ENCODE results near the gene DHX40. TPM values are rescaled to one million over a fixed set of nuclear protein-coding genes. Genes with fewer than 3 reads are reported as not detected.

The DHX40 gene
- total and polyA plus RNA-seq, 2 of the 13 experiments (the other 11 are each of a cell fraction or from before 2014, with no cell fraction given): 22.2 to 37.0 TPM

GRCh38 chr17:59621771-59622170 is 56.4 kb downstream of the DHX40 start:
- POLR2A ChIA-PET: interaction anchor here (1.4 to 4.7 kb wide), 2 partner anchors 9 to 86 kb away, joined by 5 to 49 read pairs; partner anchors contain the start of genes PTRH2 and VMP1
- H3K4me1 ChIP-seq (ENCODE audit: insufficient read depth, low read length): peaks cover 68% of the 10 kb centered on the region

GRCh38 chr17:59623151-59623550 is 57.7 kb downstream of the DHX40 start:
- no peak for DNase-seq (ENCODE audit: low spot score)
- H2AFZ ChIP-seq (ENCODE audit: low read length): no peak overlapping the region
- peaks cover 73% of the 10 kb centered on the region for H4K20me1 ChIP-seq (ENCODE audit: insufficient read depth, low read length)
- H3K79me2 ChIP-seq (ENCODE audit: insufficient read depth, low read length): peaks cover 92% of the 10 kb centered on the region
- no TSS peak for BruUV-seq (replicated peaks)
- peak overlapping the region; percentile 6 to 94 (median 25); a peak in 5 of 6 replicates for H3K4me3 ChIP-seq (replicated peaks in 1 of 3; ENCODE audit: insufficient read depth in 1 of 3, low read depth in 2 of 3, low read length in 3 of 3)
- ATAC-seq: no peak
- 82% methylated on average over 2 of the region's 2 CpGs for WGBS (ENCODE audit: low lambda C conversion rate)
- H3K27me3 ChIP-seq (ENCODE audit: control insufficient read depth in 1 of 2, insufficient read depth in 2 of 2, low read length in 2 of 2): no peaks in the 10 kb centered on the region; a peak in 2 of 5 replicates
- peak overlapping the region; percentile 86 for H3K4me2 ChIP-seq (ENCODE audit: low read depth, low read length)
- POLR2A ChIA-PET: interaction anchor here (1.0 to 1.4 kb wide), 2 partner anchors 11 to 84 kb away, joined by 3 to 5 read pairs; partner anchors contain the start of genes PTRH2 and VMP1
- no peaks in the 10 kb centered on the region; a peak in 1 of 5 replicates for H3K36me3 ChIP-seq (replicated peaks in 1 of 2; ENCODE audit: control insufficient read depth in 1 of 2, insufficient read depth in 2 of 2, low read length in 2 of 2)
- no peak for FAIRE-seq
- in situ Hi-C loops (cut with HindIII; ENCODE audit: extremely low pct_ligation_motif_present, low pct_unique_long_range_greater_than_20kb) (no loop called here), intact Hi-C loops (cut with micrococcal nuclease; ENCODE audit: unreplicated experiment) (no loop called here)
- peaks cover 59% of the 10 kb centered on the region for H3K4me1 ChIP-seq (ENCODE audit: insufficient read depth, low read length)
- no peak for TF ChIP-seq PRDM15 (CRISPR knock-in tag; IDR thresholded peaks at IDR 0.05)
- H3K27ac ChIP-seq (ENCODE audit: extremely low read length, insufficient read depth, low read length): no peak overlapping the region
- H3K9me3 ChIP-seq (ENCODE audit: low read length): no peaks in the 10 kb centered on the region
- CTCF ChIA-PET (ENCODE audit: low intra/inter-chr PET ratio, low total read pairs): no interaction called here
- peak overlapping the region; percentile 6; the same call in 1 of the 2 replicates for H3K9ac ChIP-seq (ENCODE audit: insufficient read depth, low read depth, low read length)

More at GRCh38 chr17:59621771-59622170, 56.4 kb downstream of the DHX40 start:
- ATAC-seq (no peak), FAIRE-seq (no peak), DNase-seq (ENCODE audit: low spot score) (no peak)
- no peak overlapping the region for H2AFZ ChIP-seq (ENCODE audit: low read length)
- H3K27me3 ChIP-seq (ENCODE audit: control insufficient read depth in 1 of 2, insufficient read depth in 2 of 2, low read length in 2 of 2): no peaks in the 10 kb centered on the region; a peak in 2 of 5 replicates
- intact Hi-C loops (cut with micrococcal nuclease; ENCODE audit: unreplicated experiment): no loop called here
- no peaks in the 10 kb centered on the region; a peak in 1 of 5 replicates for H3K36me3 ChIP-seq (replicated peaks in 1 of 2; ENCODE audit: control insufficient read depth in 1 of 2, insufficient read depth in 2 of 2, low read length in 2 of 2)
- TF ChIP-seq FOSL1 (CRISPR knock-in tag; IDR thresholded peaks at IDR 0.05; ENCODE audit: borderline replicate concordance) (no peak), MEIS2 (CRISPR knock-in tag; IDR thresholded peaks at IDR 0.05) (no peak), ZNF75D (CRISPR knock-in tag; IDR thresholded peaks at IDR 0.05; ENCODE audit: borderline replicate concordance) (no peak), SMARCC2 (IDR thresholded peaks at IDR 0.05) (no peak), HDAC1 (CRISPR knock-in tag; IDR thresholded peaks at IDR 0.05) (no peak), HMG20B (CRISPR knock-in tag; conservative IDR thresholded peaks at IDR 0.05) (no peak)
- TF ChIP-seq, protein P1, sequence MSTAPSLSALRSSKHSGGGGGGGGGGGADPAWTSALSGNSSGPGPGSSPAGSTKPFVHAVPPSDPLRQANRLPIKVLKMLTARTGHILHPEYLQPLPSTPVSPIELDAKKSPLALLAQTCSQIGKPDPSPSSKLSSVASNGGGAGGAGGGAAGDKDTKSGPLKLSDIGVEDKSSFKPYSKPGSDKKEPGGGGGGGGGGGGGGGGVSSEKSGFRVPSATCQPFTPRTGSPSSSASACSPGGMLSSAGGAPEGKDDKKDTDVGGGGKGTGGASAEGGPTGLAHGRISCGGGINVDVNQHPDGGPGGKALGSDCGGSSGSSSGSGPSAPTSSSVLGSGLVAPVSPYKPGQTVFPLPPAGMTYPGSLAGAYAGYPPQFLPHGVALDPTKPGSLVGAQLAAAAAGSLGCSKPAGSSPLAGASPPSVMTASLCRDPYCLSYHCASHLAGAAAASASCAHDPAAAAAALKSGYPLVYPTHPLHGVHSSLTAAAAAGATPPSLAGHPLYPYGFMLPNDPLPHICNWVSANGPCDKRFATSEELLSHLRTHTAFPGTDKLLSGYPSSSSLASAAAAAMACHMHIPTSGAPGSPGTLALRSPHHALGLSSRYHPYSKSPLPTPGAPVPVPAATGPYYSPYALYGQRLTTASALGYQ (CRISPR knock-in tag; IDR thresholded peaks at IDR 0.05): no peak
- peak overlapping the region; percentile 98; the same call in 1 of the 2 replicates for H3K9ac ChIP-seq (ENCODE audit: insufficient read depth, low read depth, low read length)
- WGBS (ENCODE audit: low lambda C conversion rate): 49% methylated on average over 4 of the region's 4 CpGs
- peak overlapping the region; percentile 86 for H3K4me2 ChIP-seq (ENCODE audit: low read depth, low read length)
- in situ Hi-C loops (cut with HindIII; ENCODE audit: extremely low pct_ligation_motif_present, low pct_unique_long_range_greater_than_20kb): no loop called here
- peaks cover 60% of the 10 kb centered on the region for H4K20me1 ChIP-seq (ENCODE audit: insufficient read depth, low read length)
- peak overlapping the region; percentile 97 for H3K27ac ChIP-seq (ENCODE audit: extremely low read length, insufficient read depth, low read length)
- no TSS peak for BruUV-seq (replicated peaks)
- CTCF ChIA-PET (ENCODE audit: low intra/inter-chr PET ratio, low total read pairs): no interaction called here
- peaks cover 86% of the 10 kb centered on the region for H3K79me2 ChIP-seq (ENCODE audit: insufficient read depth, low read length)
- no peaks in the 10 kb centered on the region for H3K9me3 ChIP-seq (ENCODE audit: low read length)
- peak overlapping the region; percentile 94 to 99 (median 94); a peak in 5 of 6 replicates for H3K4me3 ChIP-seq (replicated peaks in 1 of 3; ENCODE audit: insufficient read depth in 1 of 3, low read depth in 2 of 3, low read length in 3 of 3)

Measured in HepG2 (cell line).